A549 (cell line): Measurements from ENCODE around the gene UBE2E2.

Experiments
- BHLHE40 ChIP-seq: IDR thresholded peaks from 2 replicates; pipeline ENCODE4 v1.6.1; 2012; ENCODE audit warnings: low read depth, low read length, inconsistent platforms
- CBX8 ChIP-seq: fragments of 200-600 bp; sonication (generic); IDR thresholded peaks from 2 replicates; pipeline ENCODE4 v1.6.1; 2016
- CEBPB ChIP-seq, 2 experiments: fragments of >200 bp in 1 of 2; sonication (Bioruptor Twin) in 1 of 2; formaldehyde crosslinking in 1 of 2; IDR thresholded peaks; 2 replicates each; pipeline ENCODE4 v1.6.1; 2012 to 2016
- EHMT2 ChIP-seq: fragments of 200-600 bp; sonication (generic); IDR thresholded peaks from 2 replicates; pipeline ENCODE4 v1.6.1; 2016; ENCODE audit warnings: antibody characterized with exemption, low read depth, mild to moderate bottlenecking, moderate library complexity
- EP300 ChIP-seq, 2 experiments: fragments of >200 bp; sonication (Bioruptor Twin); formaldehyde crosslinking; IDR thresholded peaks; 2 replicates in 1 of 2; 3 replicates in 1 of 2; pipeline ENCODE4 v1.6.1; 2016 to 2017
- HDAC2 ChIP-seq: fragments of 200-600 bp; sonication (generic); IDR thresholded peaks from 2 replicates; pipeline ENCODE4 v1.6.1; 2016
- JUNB ChIP-seq: fragments of >200 bp; sonication (Bioruptor Twin); formaldehyde crosslinking; IDR thresholded peaks from 2 replicates; pipeline ENCODE4 v1.6.1; 2016
- MAX ChIP-seq: IDR thresholded peaks from 2 replicates; pipeline ENCODE4 v1.6.1; 2012
- POLR2A ChIP-seq: IDR thresholded peaks from 2 replicates; pipeline ENCODE4 v1.6.1; 2012; ENCODE audit warnings: mild to moderate bottlenecking, low read length
- SREBF2 ChIP-seq: fragments of 450-650 bp; IDR thresholded peaks from 2 replicates; pipeline ENCODE4 v1.6.1; 2014; ENCODE audit warnings: mild to moderate bottlenecking, moderate library complexity
- TF ChIP-seq, protein P1 (sequence below): fragments of >200 bp; sonication (Bioruptor Twin); formaldehyde crosslinking; IDR thresholded peaks from 3 replicates; pipeline ENCODE4 v1.5.1; 2016
- TF ChIP-seq, protein P2 (sequence below): fragments of 450-650 bp; IDR thresholded peaks from 2 replicates; pipeline ENCODE4 v1.6.1; 2014; ENCODE audit warnings: antibody characterized with exemption

DNA sequence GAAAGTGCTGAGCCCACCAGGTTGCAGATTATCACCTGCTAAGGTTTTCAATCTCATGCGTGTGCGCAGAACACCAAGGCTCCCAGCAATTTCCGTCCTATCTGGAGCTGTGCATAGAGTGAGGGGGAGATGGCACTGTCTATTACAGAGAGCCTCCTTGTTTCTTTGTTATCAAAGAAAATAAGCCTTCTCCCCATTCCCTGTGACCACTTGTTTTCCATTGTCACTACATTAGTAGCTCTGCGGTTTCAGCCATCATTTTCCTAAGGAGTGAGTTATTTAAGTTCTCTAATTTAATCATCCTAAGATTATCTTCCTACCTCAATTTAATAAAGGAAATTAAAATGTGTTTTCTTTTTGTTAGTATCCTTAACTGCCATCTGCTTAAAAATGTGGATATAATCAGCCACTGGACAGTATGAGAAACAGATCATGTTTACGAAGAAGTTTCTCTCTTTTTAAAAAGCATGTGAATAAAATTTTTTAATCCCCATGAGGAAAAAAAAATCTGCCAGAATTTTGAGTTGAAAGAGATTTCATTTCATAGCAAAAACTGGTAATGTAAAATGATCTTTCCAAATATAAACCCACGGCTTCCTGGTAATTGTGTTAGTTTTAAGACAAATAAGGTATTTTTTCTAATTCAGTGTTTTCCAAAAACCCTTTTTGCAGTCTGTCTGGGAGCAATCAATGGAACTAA lies 430.3 kb downstream of the UBE2E2 start:
- TF ChIP-seq, protein P1, sequence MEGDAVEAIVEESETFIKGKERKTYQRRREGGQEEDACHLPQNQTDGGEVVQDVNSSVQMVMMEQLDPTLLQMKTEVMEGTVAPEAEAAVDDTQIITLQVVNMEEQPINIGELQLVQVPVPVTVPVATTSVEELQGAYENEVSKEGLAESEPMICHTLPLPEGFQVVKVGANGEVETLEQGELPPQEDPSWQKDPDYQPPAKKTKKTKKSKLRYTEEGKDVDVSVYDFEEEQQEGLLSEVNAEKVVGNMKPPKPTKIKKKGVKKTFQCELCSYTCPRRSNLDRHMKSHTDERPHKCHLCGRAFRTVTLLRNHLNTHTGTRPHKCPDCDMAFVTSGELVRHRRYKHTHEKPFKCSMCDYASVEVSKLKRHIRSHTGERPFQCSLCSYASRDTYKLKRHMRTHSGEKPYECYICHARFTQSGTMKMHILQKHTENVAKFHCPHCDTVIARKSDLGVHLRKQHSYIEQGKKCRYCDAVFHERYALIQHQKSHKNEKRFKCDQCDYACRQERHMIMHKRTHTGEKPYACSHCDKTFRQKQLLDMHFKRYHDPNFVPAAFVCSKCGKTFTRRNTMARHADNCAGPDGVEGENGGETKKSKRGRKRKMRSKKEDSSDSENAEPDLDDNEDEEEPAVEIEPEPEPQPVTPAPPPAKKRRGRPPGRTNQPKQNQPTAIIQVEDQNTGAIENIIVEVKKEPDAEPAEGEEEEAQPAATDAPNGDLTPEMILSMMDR = no peak
- TF ChIP-seq BHLHE40 (no peak), JUNB (no peak), POLR2A (no peak), EP300 (IDR thresholded peaks at IDR 0.05) (no peak), MAX (no peak), CBX8 (no peak), HDAC2 (no peak), EHMT2 (no peak), SREBF2 (no peak), CEBPB (IDR thresholded peaks at IDR 0.05) (no peak)
- TF ChIP-seq, protein P2, sequence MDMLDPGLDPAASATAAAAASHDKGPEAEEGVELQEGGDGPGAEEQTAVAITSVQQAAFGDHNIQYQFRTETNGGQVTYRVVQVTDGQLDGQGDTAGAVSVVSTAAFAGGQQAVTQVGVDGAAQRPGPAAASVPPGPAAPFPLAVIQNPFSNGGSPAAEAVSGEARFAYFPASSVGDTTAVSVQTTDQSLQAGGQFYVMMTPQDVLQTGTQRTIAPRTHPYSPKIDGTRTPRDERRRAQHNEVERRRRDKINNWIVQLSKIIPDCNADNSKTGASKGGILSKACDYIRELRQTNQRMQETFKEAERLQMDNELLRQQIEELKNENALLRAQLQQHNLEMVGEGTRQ = no peak
